Fibroblast of the conjunctiva (primary cell): ENCODE measurements around the gene TPRKB.
"Not testable (repeated sequence)": the region's sequence is repeated elsewhere in the genome, so short reads cannot be mapped to it uniquely, and the experiment has no call there.

ENCODE experiments used
- DNase-seq: peaks from one replicate; pipeline ENCODE4 v3.0.0-alpha.2; 2010; ENCODE audit warnings: low read depth

TPRKB gene

GRCh38 chr2:73700131-73700611 lies 37.0 kb downstream of the TPRKB start:
- no peak for DNase-seq

GRCh38 chr2:73699437-73699836 lies 37.7 kb downstream of the TPRKB start:
- DNase-seq: no peak

- no peak for DNase-seq
These were observed 39.0 kb downstream of the TPRKB start for GRCh38 chr2:73698101-73698500.

DNA sequence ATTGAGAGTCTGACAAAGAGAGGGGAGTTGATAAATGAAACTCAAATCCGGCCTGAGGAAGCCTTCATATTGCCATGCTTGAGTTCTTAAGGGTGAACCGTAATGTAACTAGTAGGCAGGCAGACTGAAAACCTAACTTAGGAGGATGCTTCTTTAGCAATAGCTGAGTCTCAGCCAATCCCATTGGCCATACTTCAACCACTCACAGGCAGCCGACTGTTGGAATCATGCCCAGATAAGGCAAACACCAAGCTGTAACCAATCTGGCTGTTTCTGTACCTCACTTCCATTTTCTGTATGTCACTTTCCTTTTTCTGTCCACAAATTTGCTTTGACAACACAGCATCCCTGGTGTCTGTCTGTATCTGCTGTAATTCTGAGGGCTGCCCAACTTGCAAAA lies 39.5 kb downstream of the TPRKB start:
- no peak for DNase-seq

DNA sequence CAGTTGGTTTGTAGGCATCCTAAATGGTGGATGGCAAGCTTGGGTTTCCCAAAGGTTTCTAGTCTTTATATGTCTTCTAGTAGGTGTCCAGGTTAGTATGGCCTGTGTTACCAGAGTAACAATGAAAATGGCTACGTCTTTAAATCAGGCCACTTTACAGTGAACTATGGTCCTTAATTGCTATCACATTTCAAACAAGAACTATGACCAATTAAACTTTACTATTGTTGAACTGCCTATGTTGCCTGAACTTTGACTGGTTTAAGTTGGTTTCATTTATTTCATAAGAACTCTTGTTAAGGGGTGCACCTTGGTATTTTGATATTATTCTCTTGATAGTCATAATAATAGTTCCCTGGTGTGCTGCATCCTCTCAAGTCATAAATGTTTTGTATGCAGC lies 40.2 kb downstream of the TPRKB start:
- not testable (repeated sequence) for DNase-seq

DNA sequence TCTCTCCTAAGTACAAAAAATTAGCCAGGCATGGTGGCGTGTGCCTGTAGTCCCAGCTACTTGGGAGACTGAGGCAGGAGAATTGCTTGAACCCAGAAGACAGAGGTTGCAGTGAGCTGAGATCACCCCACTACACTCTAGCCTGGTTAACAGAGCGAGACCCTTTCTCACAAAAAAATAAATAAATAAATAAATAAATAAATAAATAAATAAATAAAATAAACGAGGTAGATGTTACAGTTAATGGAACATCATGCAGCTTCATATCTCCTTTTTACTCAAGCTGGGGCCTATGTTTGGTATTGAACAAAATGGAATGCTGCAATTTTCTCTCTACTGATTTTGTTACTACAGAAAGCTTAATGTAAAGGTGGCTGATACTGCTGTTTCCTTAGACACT lies 40.6 kb downstream of the TPRKB start:
- DNase-seq: not testable (repeated sequence)

- DNase-seq: not testable (repeated sequence)
These were observed 46.6 kb downstream of the TPRKB start for GRCh38 chr2:73690372-73691088.

GRCh38 chr2:73688494-73688893 lies 48.7 kb downstream of the TPRKB start:
- not testable (repeated sequence) for DNase-seq

DNA sequence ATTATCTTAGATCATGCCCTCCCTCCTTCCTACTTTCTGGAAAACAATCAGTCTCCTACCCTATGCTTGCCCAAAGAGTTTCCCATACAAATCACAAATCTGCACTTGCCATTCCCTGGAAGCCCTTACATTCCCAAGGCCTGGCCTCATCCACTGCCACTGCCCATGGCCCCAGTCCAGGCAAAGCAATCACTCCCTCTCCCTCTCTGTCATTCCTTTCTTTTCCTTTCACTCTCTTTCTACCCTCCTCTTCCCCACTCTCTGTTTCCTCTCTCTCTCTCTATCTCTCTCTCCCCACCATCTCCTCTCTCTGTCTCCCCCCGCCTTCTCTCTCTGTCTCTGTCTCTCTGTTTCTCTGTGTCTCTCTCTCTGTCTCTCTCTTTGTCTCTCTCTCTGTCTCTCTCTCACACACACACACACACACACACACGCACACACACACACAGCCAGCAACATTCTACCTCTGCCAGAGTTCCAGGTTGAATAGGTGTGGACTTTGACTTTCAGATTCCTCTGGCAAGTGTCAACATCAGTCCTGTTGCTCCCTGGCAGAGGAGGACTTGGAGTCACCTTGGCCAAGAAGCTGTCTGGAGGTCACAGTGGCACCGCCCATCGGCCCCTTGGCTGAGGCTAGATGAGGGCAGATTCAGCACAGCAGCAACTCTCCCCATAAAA lies 51.2 kb downstream of the TPRKB start:
- DNase-seq: no peak

DNA sequence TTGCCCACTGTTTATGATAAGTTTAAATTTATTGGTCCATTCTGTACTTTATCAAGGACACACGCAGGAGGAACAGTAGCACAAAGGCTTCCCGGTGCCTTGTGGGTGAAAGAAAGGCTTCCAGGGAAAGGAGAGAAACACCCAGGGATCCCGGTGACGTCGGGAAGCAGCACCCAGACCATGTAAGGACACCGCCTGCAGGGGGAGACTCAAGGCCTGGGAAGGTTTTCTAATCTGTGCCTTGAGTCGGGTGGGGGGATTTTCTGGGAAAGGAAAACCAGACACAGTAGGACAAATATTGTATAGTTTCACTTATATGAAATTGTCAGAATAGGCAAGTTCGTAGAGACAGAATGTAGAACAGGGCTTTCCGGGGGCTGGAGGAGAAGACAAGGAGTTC lies 52.2 kb downstream of the TPRKB start:
- DNase-seq: not testable (repeated sequence)

GRCh38 chr2:73684325-73684724 lies 52.8 kb downstream of the TPRKB start:
- DNase-seq: not testable (repeated sequence)

GRCh38 chr2:73679951-73680571 lies 57.1 kb downstream of the TPRKB start:
- DNase-seq: not testable (repeated sequence)
